HG02981 (cell line): ENCODE measurements around the gene AUTS2.

Experiments used
- ATAC-seq: cut with Tn5 transposase; IDR thresholded peaks from one replicate; pipeline ENCODE4 v1.9.1; 2021; ENCODE audit warnings: mild to moderate bottlenecking, moderate library complexity; ENCODE audit not compliant: unreplicated experiment

The AUTS2 gene

GRCh38 chr7:70494225-70495032, 896.2 kb downstream of the AUTS2 start:
- ATAC-seq: no peak

GRCh38 chr7:70495033-70495376, 896.7 kb downstream of the AUTS2 start:
- no peak for ATAC-seq

GRCh38 chr7:70497793-70498192, 899.5 kb downstream of the AUTS2 start:
- ATAC-seq: no peak

- no peak for ATAC-seq
Observed at GRCh38 chr7:70498232-70498992, 900.1 kb downstream of the AUTS2 start.

GRCh38 chr7:70500261-70500660, 902.0 kb downstream of the AUTS2 start:
- no peak for ATAC-seq

- no peak for ATAC-seq
Observed at GRCh38 chr7:70502117-70502863, 904.0 kb downstream of the AUTS2 start.

GRCh38 chr7:70504254-70504653, 906.0 kb downstream of the AUTS2 start:
- no peak for ATAC-seq

GRCh38 chr7:70505468-70505867, 907.2 kb downstream of the AUTS2 start:
- ATAC-seq: no peak

GRCh38 chr7:70505886-70506285, 907.6 kb downstream of the AUTS2 start:
- no peak for ATAC-seq

GRCh38 chr7:70506434-70506833, 908.2 kb downstream of the AUTS2 start:
- ATAC-seq: no peak

- ATAC-seq: no peak
Observed at GRCh38 chr7:70512144-70512543, 913.9 kb downstream of the AUTS2 start.

- no peak for ATAC-seq
Observed at GRCh38 chr7:70512761-70513160, 914.5 kb downstream of the AUTS2 start.

- no peak for ATAC-seq
Observed at GRCh38 chr7:70520611-70521010, 922.3 kb downstream of the AUTS2 start.

- no peak for ATAC-seq
Observed at GRCh38 chr7:70523249-70523988, 925.1 kb downstream of the AUTS2 start.

GRCh38 chr7:70523989-70524351, 925.7 kb downstream of the AUTS2 start:
- no peak for ATAC-seq

GRCh38 chr7:70525991-70526390, 927.7 kb downstream of the AUTS2 start:
- ATAC-seq: no peak

- no peak for ATAC-seq
Observed at GRCh38 chr7:70527520-70528115, 929.3 kb downstream of the AUTS2 start.

GRCh38 chr7:70529436-70529835, 931.2 kb downstream of the AUTS2 start:
- ATAC-seq: no peak

GRCh38 chr7:70529914-70530585, 931.8 kb downstream of the AUTS2 start:
- no peak for ATAC-seq

GRCh38 chr7:70533614-70534013, 935.3 kb downstream of the AUTS2 start:
- no peak for ATAC-seq
